SK-N-MC (cell line): ENCODE measurements around the gene TMEM141.

Source experiments
- EZH2 ChIP-seq: fragments of 200-600 bp; sonication (generic); IDR thresholded peaks from one replicate; pipeline ENCODE4 v1.6.1; 2017; ENCODE audit warnings: antibody characterized with exemption
- POLR2AphosphoS5 ChIP-seq: IDR thresholded peaks from 2 replicates; pipeline ENCODE4 v1.6.1; 2012; ENCODE audit warnings: mild to moderate bottlenecking, low read depth, low read length, borderline replicate concordance

GRCh38 chr9:136792321-136793085 is 1.4 kb downstream of the TMEM141 start:
- TF ChIP-seq POLR2AphosphoS5 = no peak
- no peak for TF ChIP-seq EZH2
